Suppressor macrophage treated with lipopolysaccharide for 1 hour (primary cell): ENCODE data around the gene PDE12.
A peak's percentile ranks its signal among the peaks of the same experiment; 100 is the strongest.
"Not testable (repeated sequence)": the region's sequence is repeated elsewhere in the genome, so short reads cannot be mapped to it uniquely, and the experiment has no call there.

Experiments used
- DNase-seq, 3 donors: peaks; one replicate each; pipeline ENCODE4 v3.0.0-alpha.2; 2020 to 2022

The PDE12 gene

GRCh38 chr3:57586778-57587177 lies 30.7 kb downstream of the PDE12 start:
- DNase-seq: no peak

- no peak for DNase-seq
These were observed 31.8 kb downstream of the PDE12 start for GRCh38 chr3:57587905-57588304.

- DNase-seq: no peak
These were observed 36.2 kb downstream of the PDE12 start for GRCh38 chr3:57592306-57592705.

- DNase-seq: no peak
These were observed 38.1 kb downstream of the PDE12 start for GRCh38 chr3:57594144-57594543.

GRCh38 chr3:57594576-57594975 lies 38.5 kb downstream of the PDE12 start:
- DNase-seq: no peak

GRCh38 chr3:57596495-57597126 lies 40.5 kb downstream of the PDE12 start:
- peak; percentile 86 to 92 (median 89) for DNase-seq

- DNase-seq: peak; percentile 99
These were observed 41.3 kb downstream of the PDE12 start, which contains the start of gene ARF4 for GRCh38 chr3:57597127-57597923. Gene ARF4, minus strand, starts transcription at chr3:57597344. Its CDS starts 204 bp downstream, at chr3:57597140.

- DNase-seq: no peak
These were observed 42.8 kb downstream of the PDE12 start for GRCh38 chr3:57598765-57599360.

- DNase-seq: no peak
These were observed 44.1 kb downstream of the PDE12 start for GRCh38 chr3:57600195-57600594.

GRCh38 chr3:57604971-57605370 lies 48.9 kb downstream of the PDE12 start:
- DNase-seq: no peak

- no peak for DNase-seq
These were observed 49.6 kb downstream of the PDE12 start for GRCh38 chr3:57605683-57606082.

GRCh38 chr3:57611870-57612269 lies 55.8 kb downstream of the PDE12 start:
- DNase-seq: not testable (repeated sequence)

GRCh38 chr3:57616233-57616632 lies 60.2 kb downstream of the PDE12 start:
- DNase-seq: no peak
